HuH-7.5 (cell line): Measurements from ENCODE around the gene CERS4.
"Not testable (repeated sequence)": the region's sequence is repeated elsewhere in the genome, so short reads cannot be mapped to it uniquely, and the experiment has no call there.

Experiments used
- DNase-seq: peaks from one replicate; pipeline ENCODE4 v3.0.0; 2011; ENCODE audit warnings: low spot score

Gene CERS4

DNA sequence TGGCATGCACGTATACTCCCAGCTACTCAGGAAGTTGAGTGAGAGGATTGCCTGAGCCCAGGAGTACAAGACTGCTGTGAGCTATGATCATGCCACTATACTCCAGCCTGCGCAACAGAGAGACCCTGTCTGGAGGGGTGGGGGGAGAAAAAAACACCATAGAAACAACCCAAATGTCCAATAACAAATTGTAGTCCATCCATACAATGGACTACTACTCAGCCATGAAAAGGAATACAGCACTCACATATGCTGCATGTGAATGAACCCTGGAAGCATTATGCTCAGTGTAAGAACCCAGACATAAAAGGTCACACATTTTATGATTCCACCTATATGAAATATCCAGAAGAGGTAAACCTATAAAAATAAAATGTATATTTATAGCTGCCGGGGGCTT is 56.7 kb downstream of the CERS4 start:
- DNase-seq: no peak

DNA sequence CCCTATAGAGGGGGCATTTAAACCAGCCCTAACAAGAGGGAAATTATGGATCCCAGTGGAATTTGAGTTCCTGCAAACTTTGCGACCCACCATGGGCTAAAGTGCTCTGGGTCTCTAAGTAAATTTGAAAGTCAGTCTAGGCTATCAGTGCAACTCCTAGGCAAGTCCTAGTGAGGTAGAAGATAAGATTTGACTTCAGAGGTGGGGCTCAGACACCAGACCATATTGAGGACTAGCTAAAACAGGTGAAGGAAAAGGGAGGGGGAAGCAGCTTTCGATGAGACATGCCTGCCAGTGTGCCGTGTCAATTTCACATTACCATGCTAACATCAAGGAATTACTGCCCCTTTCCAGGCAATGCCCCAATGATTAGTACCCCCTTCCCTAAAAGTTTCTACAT is 60.6 kb downstream of the CERS4 start:
- no peak for DNase-seq

DNA sequence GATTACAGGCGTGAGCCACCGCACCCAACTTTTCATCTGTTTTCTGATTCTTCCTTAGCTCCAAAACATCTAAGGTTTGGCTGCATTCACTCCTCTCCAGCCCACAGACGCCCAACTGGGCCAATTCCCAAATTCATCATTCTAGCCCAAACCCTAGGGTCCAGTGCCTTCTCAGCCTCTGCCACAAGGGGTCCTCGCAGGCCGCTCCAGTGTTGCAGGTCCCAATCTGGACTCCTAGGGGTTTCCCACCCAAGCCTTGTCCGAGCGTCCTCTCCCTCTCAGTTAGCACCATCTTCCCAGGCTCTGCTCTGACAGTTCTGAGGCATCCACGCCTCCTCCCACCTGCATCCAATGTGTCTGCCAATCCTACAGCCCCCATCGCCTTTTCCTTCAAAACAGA is 67.3 kb downstream of the CERS4 start:
- DNase-seq: not testable (repeated sequence)

DNA sequence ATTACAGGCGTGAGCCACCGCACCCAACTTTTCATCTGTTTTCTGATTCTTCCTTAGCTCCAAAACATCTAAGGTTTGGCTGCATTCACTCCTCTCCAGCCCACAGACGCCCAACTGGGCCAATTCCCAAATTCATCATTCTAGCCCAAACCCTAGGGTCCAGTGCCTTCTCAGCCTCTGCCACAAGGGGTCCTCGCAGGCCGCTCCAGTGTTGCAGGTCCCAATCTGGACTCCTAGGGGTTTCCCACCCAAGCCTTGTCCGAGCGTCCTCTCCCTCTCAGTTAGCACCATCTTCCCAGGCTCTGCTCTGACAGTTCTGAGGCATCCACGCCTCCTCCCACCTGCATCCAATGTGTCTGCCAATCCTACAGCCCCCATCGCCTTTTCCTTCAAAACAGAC is 82.2 kb downstream of the CERS4 start:
- not testable (repeated sequence) for DNase-seq

- peak; percentile 11 for DNase-seq
Observed at GRCh38 chr19:8302357-8302691, 93.2 kb downstream of the CERS4 start.

DNA sequence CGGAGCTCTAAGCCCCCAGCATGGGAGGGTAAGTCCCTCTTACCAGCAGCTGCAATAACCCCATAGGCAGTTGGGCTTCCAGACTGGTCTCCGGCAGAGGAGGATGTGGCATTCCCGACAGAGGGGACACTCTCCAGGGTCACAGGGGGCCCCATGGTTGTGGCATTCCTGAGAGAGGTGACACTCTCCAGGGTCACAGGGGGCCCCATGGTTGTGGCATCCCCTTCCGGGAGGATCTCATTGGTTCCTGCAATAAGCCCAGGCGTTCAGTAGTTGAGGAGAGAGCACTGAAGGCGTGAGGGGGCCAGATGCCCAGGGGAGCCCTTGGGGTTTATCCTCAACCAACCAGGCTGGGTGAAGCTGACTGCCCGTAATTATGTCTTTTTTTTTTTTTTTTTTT is 93.6 kb downstream of the CERS4 start:
- peak; percentile 18 for DNase-seq

DNA sequence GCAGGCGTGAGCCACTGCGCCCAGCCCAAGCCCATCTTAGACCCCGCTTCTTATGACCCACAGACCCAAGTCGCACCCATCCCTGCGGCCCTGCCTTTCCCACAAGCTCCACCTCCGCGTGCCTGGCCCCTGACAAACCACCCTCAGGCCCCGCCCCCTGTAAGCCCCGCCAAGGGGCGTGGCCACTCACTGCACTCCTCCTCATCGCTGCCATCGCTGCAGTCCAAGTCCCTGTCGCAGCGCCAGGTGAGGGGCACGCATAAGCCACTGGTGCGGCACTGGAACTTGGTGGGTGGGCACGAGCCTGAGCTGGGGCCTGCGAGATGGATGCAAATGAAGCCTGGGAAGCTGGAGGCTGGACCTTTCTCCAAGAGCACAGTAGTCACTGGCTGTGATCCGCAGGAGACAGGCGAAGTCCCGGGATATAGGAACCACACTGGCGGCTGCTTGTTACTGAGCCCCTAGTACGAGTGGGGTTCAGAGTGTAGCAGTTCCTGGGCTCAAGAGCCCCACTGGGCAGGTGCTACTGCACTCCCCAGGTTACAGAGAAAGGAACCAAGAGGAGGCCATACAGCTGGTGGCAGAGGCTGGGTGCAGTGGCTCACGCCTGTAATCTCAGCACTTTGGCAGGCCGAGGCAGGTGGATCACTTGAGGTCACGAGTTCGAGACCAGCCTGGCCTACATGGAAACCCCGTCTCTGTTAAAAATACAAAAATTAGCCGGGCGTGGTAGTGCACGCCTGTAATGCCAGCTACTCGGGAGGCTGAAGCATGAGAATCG is 95.9 kb downstream of the CERS4 start:
- peak; percentile 22 for DNase-seq

DNA sequence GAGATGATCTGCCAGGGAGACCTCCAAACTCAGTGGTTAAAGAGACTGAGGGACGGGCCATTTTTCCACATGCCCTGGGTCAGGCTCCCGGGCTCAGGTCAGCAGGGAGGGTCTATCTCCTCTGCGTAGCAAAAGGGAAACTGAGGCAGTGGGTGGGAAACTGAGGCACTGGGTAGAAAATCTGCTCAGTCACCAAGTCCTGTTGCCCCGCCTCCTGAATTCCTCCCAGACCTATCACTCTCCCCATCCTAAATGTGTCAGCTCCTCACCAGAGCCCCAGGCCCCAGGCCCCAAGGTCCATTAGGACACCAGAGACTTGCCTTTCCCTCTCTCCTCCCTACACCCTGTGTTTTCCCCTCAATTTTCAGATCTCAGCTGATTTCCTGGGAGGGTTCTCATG is 96.6 kb downstream of the CERS4 start:
- peak; percentile 10 for DNase-seq

GRCh38 chr19:8306235-8307054 is 97.3 kb downstream of the CERS4 start:
- peak; percentile 24 for DNase-seq

DNA sequence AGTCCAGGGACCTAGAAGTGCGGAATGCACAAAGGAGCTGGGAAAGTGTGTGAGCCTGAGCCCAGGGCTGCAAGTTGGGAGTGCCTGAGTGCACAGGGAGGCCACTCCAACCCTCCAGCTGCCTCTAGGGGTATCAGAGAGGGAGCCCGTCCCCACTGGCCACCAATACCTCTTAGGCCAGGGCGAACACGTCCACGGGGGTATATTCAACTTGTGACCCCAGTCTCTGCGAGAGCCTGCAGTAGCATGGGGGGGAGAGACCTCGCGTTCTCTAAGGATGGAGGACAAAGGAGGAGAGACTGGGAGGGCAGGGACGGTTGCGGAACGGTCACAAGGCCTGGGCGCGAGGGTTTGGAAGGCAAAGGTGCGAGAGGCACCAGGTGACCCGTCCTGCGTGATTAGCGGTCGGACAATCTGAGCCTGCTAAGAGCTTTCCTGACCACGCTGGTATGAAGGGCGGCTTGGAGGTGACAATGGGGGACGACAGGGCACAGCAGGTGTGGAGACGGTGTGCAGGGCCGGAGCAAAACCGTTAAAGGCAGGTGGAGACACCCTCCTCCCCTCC is 98.3 kb downstream of the CERS4 start:
- peak; percentile 74 for DNase-seq

DNA sequence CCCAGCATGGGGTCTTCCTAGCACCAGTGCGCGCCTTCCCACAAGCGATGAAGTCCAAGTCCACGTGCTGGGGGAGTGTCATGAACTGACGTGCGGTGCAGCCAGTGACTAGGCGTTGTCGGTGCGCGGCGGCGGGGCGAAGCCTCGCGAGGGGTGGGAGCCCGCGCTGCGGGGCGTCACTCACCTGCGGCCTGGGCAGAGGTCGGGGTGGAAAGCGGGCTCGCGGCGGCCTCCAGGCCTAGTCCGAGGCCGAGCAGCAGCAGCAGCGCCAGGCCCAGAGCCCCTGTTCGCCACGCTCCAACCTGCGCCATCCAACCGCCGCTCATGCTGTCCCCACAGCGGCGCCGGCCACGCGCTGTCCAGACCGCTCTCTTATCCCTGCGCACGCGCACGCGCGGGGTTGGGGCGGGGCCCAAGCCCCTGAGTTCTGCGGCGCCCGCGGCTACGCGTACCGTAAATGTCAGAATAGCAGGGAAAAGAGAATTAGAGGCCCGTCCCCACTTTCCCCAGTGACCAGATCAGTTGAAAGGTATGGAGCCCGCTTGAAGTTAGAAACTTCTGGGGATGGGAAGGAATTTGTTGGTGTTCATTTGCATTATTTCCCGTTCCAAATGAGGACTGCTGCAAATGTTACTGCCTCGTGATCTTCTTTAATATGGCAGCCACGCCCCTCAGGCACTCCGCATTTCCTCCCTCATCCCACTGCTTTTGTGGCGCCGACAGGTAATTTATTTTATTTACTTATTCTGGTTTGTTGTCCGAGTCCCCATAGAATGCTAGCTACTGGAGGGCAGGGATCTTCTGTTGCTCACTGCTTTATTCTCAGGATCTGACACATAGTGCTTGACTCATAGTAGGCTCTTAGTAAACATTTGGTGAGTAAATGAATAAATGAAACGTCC is 99.0 kb downstream of the CERS4 start, which contains the start of gene CD320:
Gene CD320, minus strand, starts transcription at position 394 of the 902 bp plus-strand sequence. Its CDS starts 68 bp downstream, at position 326.
- peak; percentile 96 for DNase-seq

- DNase-seq: no peak
Observed at GRCh38 chr19:8308891-8309291, 99.7 kb downstream of the CERS4 start.

DNA sequence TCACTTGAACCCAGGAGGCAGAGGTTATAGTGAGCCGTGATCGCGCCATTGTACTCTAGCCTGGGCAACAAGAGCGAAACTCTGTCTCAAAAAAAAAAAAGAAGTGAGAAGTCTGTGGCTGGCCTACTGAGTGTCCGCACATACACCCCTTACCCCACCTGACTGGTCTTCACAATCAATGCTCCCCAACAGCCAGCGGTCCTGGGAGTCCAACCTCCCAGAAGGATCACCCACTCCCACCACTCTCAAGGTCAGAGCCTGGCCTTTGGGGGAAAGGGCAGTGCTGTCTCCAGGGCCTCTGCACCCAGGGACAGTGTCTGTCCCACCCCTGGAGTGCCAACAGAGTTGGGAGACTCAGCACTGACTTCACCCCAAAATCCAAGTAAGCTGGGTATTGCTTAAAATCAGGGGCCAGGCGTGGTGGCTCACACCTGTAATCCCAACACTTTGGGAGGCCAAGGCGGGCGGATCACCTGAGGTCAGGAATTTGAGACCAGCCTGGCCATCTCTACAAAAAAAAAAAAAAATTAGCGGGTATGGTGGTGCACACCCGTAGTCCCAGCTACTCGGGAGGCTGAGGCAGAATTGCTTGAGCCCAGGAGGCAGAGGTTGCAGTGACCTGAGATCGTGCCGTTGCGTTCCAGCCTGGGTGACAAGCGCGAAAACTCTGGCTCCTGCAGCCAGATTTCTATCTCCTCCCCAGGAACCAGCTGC is 101.3 kb downstream of the CERS4 start:
- DNase-seq: peak; percentile 1

GRCh38 chr19:8311461-8312260 is 102.5 kb downstream of the CERS4 start:
- DNase-seq: peak; percentile 9
